ENCODE data around the gene PLEKHF1. TPM values are rescaled to one million over a fixed set of nuclear protein-coding genes. Genes with fewer than 3 reads are reported as not detected.

The PLEKHF1 gene
- total and polyA plus RNA-seq, 2 of the 13 experiments (the other 11 are each of a cell fraction or from before 2014, with no cell fraction given), result 2.9 to 3.8 TPM

- 0 out of 2 replicates have a peak, but pooled peaks have one; percentile 31 for TF ChIP-seq TIGD3 (CRISPR knock-in tag; IDR thresholded peaks at IDR 0.05; ENCODE audit: borderline replicate concordance)
- TF ChIP-seq ZNF124 (CRISPR knock-in tag; IDR thresholded peaks at IDR 0.05), result 0 out of 2 replicates have a peak, but pooled peaks have one; percentile 48
- TF ChIP-seq, protein P1, sequence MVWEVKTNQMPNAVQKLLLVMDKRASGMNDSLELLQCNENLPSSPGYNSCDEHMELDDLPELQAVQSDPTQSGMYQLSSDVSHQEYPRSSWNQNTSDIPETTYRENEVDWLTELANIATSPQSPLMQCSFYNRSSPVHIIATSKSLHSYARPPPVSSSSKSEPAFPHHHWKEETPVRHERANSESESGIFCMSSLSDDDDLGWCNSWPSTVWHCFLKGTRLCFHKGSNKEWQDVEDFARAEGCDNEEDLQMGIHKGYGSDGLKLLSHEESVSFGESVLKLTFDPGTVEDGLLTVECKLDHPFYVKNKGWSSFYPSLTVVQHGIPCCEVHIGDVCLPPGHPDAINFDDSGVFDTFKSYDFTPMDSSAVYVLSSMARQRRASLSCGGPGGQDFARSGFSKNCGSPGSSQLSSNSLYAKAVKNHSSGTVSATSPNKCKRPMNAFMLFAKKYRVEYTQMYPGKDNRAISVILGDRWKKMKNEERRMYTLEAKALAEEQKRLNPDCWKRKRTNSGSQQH (CRISPR knock-in tag; IDR thresholded peaks at IDR 0.05; ENCODE audit: low read depth), result no peak
- peak; percentile 64; the same call in 1 of the 2 replicates for TF ChIP-seq SPEN (CRISPR knock-in tag; IDR thresholded peaks at IDR 0.05; ENCODE audit: low read depth)
- TF ChIP-seq POLR2G (IDR thresholded peaks at IDR 0.05; ENCODE audit: low read depth, low read length), result peak; percentile 79
- TF ChIP-seq NBN (conservative IDR thresholded peaks at IDR 0.05), result no peak
- no peak for TF ChIP-seq ZNF639 (CRISPR knock-in tag; conservative IDR thresholded peaks at IDR 0.05)
- TF ChIP-seq, protein P2, sequence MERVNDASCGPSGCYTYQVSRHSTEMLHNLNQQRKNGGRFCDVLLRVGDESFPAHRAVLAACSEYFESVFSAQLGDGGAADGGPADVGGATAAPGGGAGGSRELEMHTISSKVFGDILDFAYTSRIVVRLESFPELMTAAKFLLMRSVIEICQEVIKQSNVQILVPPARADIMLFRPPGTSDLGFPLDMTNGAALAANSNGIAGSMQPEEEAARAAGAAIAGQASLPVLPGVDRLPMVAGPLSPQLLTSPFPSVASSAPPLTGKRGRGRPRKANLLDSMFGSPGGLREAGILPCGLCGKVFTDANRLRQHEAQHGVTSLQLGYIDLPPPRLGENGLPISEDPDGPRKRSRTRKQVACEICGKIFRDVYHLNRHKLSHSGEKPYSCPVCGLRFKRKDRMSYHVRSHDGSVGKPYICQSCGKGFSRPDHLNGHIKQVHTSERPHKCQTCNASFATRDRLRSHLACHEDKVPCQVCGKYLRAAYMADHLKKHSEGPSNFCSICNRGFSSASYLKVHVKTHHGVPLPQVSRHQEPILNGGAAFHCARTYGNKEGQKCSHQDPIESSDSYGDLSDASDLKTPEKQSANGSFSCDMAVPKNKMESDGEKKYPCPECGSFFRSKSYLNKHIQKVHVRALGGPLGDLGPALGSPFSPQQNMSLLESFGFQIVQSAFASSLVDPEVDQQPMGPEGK (CRISPR knock-in tag; IDR thresholded peaks at IDR 0.05), result peak; percentile 47
- TF ChIP-seq, protein P3, sequence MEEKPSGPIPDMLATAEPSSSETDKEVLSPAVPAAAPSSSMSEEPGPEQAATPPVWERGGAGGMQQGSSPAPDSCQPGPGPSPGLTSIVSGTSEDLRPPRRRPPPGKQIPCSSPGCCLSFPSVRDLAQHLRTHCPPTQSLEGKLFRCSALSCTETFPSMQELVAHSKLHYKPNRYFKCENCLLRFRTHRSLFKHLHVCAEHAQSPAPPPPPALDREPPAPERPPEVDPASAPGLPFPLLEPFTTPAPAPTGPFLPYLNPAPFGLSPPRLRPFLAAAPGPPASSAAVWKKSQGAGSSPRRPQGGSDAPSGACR (CRISPR knock-in tag; IDR thresholded peaks at IDR 0.05), result no peak
- TF ChIP-seq MED8 (CRISPR knock-in tag; IDR thresholded peaks at IDR 0.05; ENCODE audit: insufficient replicate concordance), result peak; percentile 70
- TF ChIP-seq EP300 (IDR thresholded peaks at IDR 0.05; ENCODE audit: low read depth in 2 of 2, low read length in 2 of 2), result peak in 1 of 2 experiments; percentile 66; a peak in 2 of 4 replicates
- TF ChIP-seq EP300 (CRISPR knock-in tag; IDR thresholded peaks at IDR 0.05; ENCODE audit: borderline replicate concordance), result peak; percentile 44; the same call in 1 of the 2 replicates
- TF ChIP-seq GATAD1 (CRISPR knock-in tag; IDR thresholded peaks at IDR 0.05), result no peak; the same call in 1 of the 2 replicates
- TF ChIP-seq, protein P4, sequence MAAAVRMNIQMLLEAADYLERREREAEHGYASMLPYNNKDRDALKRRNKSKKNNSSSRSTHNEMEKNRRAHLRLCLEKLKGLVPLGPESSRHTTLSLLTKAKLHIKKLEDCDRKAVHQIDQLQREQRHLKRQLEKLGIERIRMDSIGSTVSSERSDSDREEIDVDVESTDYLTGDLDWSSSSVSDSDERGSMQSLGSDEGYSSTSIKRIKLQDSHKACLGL (CRISPR knock-in tag; IDR thresholded peaks at IDR 0.05), result 0 out of 2 replicates have a peak, but pooled peaks have one; percentile 28
- peak; percentile 46 for TF ChIP-seq NR2F2 (IDR thresholded peaks at IDR 0.05; ENCODE audit: borderline replicate concordance, low read depth)
- no peak for TF ChIP-seq ZNF354B (CRISPR knock-in tag; IDR thresholded peaks at IDR 0.05)
- TF ChIP-seq MAFK (conservative IDR thresholded peaks at IDR 0.05 in 1 of 2, IDR thresholded peaks at IDR 0.05 in 1 of 2; ENCODE audit: low read length in 2 of 2), result no peak
- TF ChIP-seq ZNF383 (CRISPR knock-in tag; IDR thresholded peaks at IDR 0.05; ENCODE audit: borderline replicate concordance), result no peak
- TF ChIP-seq RORA (CRISPR knock-in tag; IDR thresholded peaks at IDR 0.05), result no peak
- no peak for TF ChIP-seq FOXK2 (IDR thresholded peaks at IDR 0.05)
- TF ChIP-seq ETV6 (CRISPR knock-in tag; conservative IDR thresholded peaks at IDR 0.05), result 0 out of 2 replicates have a peak, but pooled peaks have one; percentile 31
- TF ChIP-seq SIX1 (CRISPR knock-in tag; IDR thresholded peaks at IDR 0.05; ENCODE audit: borderline replicate concordance), result no peak
Measured at GRCh38 chr19:29708554-29709439, 43.5 kb downstream of the PLEKHF1 start (continued).
